WI38 (cell line): Measurements from ENCODE around the gene EGFLAM.

Experiments used
- H3K4me3 ChIP-seq: 2 replicates; pipeline ENCODE4 v1.5.1; 2011; ENCODE audit warnings: low read depth, mild to moderate bottlenecking, control low read depth, low read length
- CTCF ChIP-seq: IDR thresholded peaks from 2 replicates; pipeline ENCODE4 v1.5.1; 2012; ENCODE audit warnings: low read depth, mild to moderate bottlenecking, control low read depth, low read length

EGFLAM gene

GRCh38 chr5:38234737-38235136, 23.6 kb upstream of the EGFLAM start:
- H3K4me3 ChIP-seq, result no peak overlapping the region
- TF ChIP-seq CTCF, result no peak

GRCh38 chr5:38237681-38238080, 20.7 kb upstream of the EGFLAM start:
- no peak overlapping the region for H3K4me3 ChIP-seq
- no peak for TF ChIP-seq CTCF

- TF ChIP-seq CTCF, result no peak
- no peak overlapping the region for H3K4me3 ChIP-seq
These were observed 18.1 kb upstream of the EGFLAM start for GRCh38 chr5:38240212-38240611.

- no peak overlapping the region for H3K4me3 ChIP-seq
- no peak for TF ChIP-seq CTCF
These were observed 16.7 kb upstream of the EGFLAM start for GRCh38 chr5:38241655-38242054.

- H3K4me3 ChIP-seq, result no peak overlapping the region
- no peak for TF ChIP-seq CTCF
These were observed 13.1 kb upstream of the EGFLAM start for GRCh38 chr5:38245307-38245706.

GRCh38 chr5:38249301-38249700, 9.1 kb upstream of the EGFLAM start:
- H3K4me3 ChIP-seq, result no peak overlapping the region
- no peak for TF ChIP-seq CTCF

GRCh38 chr5:38249812-38250211, 8.5 kb upstream of the EGFLAM start:
- TF ChIP-seq CTCF, result no peak
- H3K4me3 ChIP-seq, result no peak overlapping the region
